GM19351 (cell line): ENCODE results near the gene PSME3IP1.
"Not testable (repeated sequence)": the region's sequence is repeated elsewhere in the genome, so short reads cannot be mapped to it uniquely, and the experiment has no call there.

ENCODE experiments used
- ATAC-seq: cut with Tn5 transposase; IDR thresholded peaks from one replicate; pipeline ENCODE4 v1.9.1; 2021; ENCODE audit warnings: mild to moderate bottlenecking, moderate library complexity; ENCODE audit not compliant: unreplicated experiment

Gene PSME3IP1

GRCh38 chr16:57200321-57200720 lies 14.5 kb upstream of the PSME3IP1 start:
- not testable (repeated sequence) for ATAC-seq

- no peak for ATAC-seq
Observed at GRCh38 chr16:57196753-57197152, 10.9 kb upstream of the PSME3IP1 start.

- no peak for ATAC-seq
Observed at GRCh38 chr16:57196286-57196685, 10.4 kb upstream of the PSME3IP1 start.

GRCh38 chr16:57194512-57194911 lies 8.7 kb upstream of the PSME3IP1 start:
- ATAC-seq = no peak

- no peak for ATAC-seq
Observed at GRCh38 chr16:57192720-57193486, 7.1 kb upstream of the PSME3IP1 start.

- ATAC-seq = no peak
Observed at GRCh38 chr16:57192146-57192545, 6.3 kb upstream of the PSME3IP1 start.

- no peak for ATAC-seq
Observed at GRCh38 chr16:57191056-57191571, 5.3 kb upstream of the PSME3IP1 start.

GRCh38 chr16:57190136-57190535 lies 4.3 kb upstream of the PSME3IP1 start:
- no peak for ATAC-seq

GRCh38 chr16:57189527-57189926 lies 3.7 kb upstream of the PSME3IP1 start:
- ATAC-seq = not testable (repeated sequence)

GRCh38 chr16:57188711-57189002 lies 2.8 kb upstream of the PSME3IP1 start:
- ATAC-seq = no peak

- not testable (repeated sequence) for ATAC-seq
Observed at GRCh38 chr16:57187902-57188710, 2.3 kb upstream of the PSME3IP1 start.

GRCh38 chr16:57186872-57187854 lies 1.3 kb upstream of the PSME3IP1 start:
- ATAC-seq = no peak

GRCh38 chr16:57185446-57185944 lies 344 bp downstream of the PSME3IP1 start:
- ATAC-seq = peak; percentile 33

GRCh38 chr16:57184887-57185445 lies 873 bp downstream of the PSME3IP1 start:
- ATAC-seq = no peak

- ATAC-seq = no peak
Observed at GRCh38 chr16:57184113-57184512, 1.7 kb downstream of the PSME3IP1 start.

- no peak for ATAC-seq
Observed at GRCh38 chr16:57179215-57179828, 6.5 kb downstream of the PSME3IP1 start.

- ATAC-seq = no peak
Observed at GRCh38 chr16:57178793-57179212, 7.0 kb downstream of the PSME3IP1 start.

- ATAC-seq = no peak
Observed at GRCh38 chr16:57178196-57178595, 7.6 kb downstream of the PSME3IP1 start.

- ATAC-seq = no peak
Observed at GRCh38 chr16:57175896-57176295, 9.9 kb downstream of the PSME3IP1 start.

- ATAC-seq = no peak
Observed at GRCh38 chr16:57172721-57173290, 13.0 kb downstream of the PSME3IP1 start.
